GM18868 (cell line): Measurements from ENCODE around the gene FAM241A.

Experiments
- ATAC-seq: cut with Tn5 transposase; IDR thresholded peaks from one replicate; pipeline ENCODE4 v1.9.1; 2021; ENCODE audit warnings: mild to moderate bottlenecking, moderate library complexity; ENCODE audit not compliant: unreplicated experiment

FAM241A gene

GRCh38 chr4:112213091-112213490, 67.8 kb downstream of the FAM241A start:
- peak; percentile 87 for ATAC-seq

GRCh38 chr4:112213856-112214255, 68.6 kb downstream of the FAM241A start:
- ATAC-seq, result no peak

GRCh38 chr4:112214390-112215264, 69.4 kb downstream of the FAM241A start:
- peak; percentile 50 for ATAC-seq

- no peak for ATAC-seq
Observed at GRCh38 chr4:112219826-112220366, 74.6 kb downstream of the FAM241A start.

- ATAC-seq, result no peak
Observed at GRCh38 chr4:112222219-112222955, 77.1 kb downstream of the FAM241A start.

GRCh38 chr4:112225157-112225556, 79.9 kb downstream of the FAM241A start:
- no peak for ATAC-seq

- peak; percentile 82 for ATAC-seq
Observed at GRCh38 chr4:112230879-112231778, 85.9 kb downstream of the FAM241A start.

- ATAC-seq, result peak; percentile 68
Observed at GRCh38 chr4:112231779-112232713, 86.8 kb downstream of the FAM241A start, which contains the start of gene AP1AR. AP1AR (plus strand) TSS chr4:112231787; CDS start chr4:112232092, 305 bp downstream.

GRCh38 chr4:112234952-112235609, 89.8 kb downstream of the FAM241A start:
- ATAC-seq, result no peak

GRCh38 chr4:112236040-112236439, 90.8 kb downstream of the FAM241A start:
- no peak for ATAC-seq

- ATAC-seq, result no peak
Observed at GRCh38 chr4:112238833-112239232, 93.6 kb downstream of the FAM241A start.
